Activated CD8-positive, alpha-beta memory T cell treated with anti-CD3 and anti-CD28 coated beads, Interleukin-2, amount 10 ng/mL, durations not matched to agents 7 days and 5 days (primary cell): ENCODE data around the gene THPO. TPM values are rescaled to one million over a fixed set of nuclear protein-coding genes. Genes with fewer than 3 reads are reported as not detected.

Experiments used
- ATAC-seq: fragments of 150-1000 bp; cut with Tn5 transposase; one replicate; pipeline ENCODE4 v1.10.0; 2021; ENCODE audit warnings: moderate library complexity
- CTCF ChIA-PET: fragments of 350-600 bp; sonication (Branson Sonifier 250); formaldehyde crosslinking; loops from one replicate; lab custom pipeline; 2021; ENCODE audit warnings: antibody characterized with exemption; lab: Charles Lee
- DNase-seq: peaks from one replicate; pipeline ENCODE4 v3.0.0-alpha.2; 2020
- H3K27ac Mint-ChIP-seq: one replicate; pipeline ENCODE4 v1.8.0; 2021; ENCODE audit warnings: mild to moderate bottlenecking, mixed read lengths
- H3K27me3 Mint-ChIP-seq: one replicate; pipeline ENCODE4 v1.8.0; 2021; ENCODE audit warnings: mixed read lengths
- H3K36me3 Mint-ChIP-seq: one replicate; pipeline ENCODE4 v1.8.0; 2021; ENCODE audit warnings: mild to moderate bottlenecking, mixed read lengths
- H3K4me1 Mint-ChIP-seq: one replicate; pipeline ENCODE4 v1.8.0; 2021; ENCODE audit warnings: mixed read lengths
- H3K4me3 Mint-ChIP-seq: one replicate; pipeline ENCODE4 v1.8.0; 2021; ENCODE audit warnings: mild to moderate bottlenecking, moderate library complexity, mixed read lengths
- H3K9me3 Mint-ChIP-seq: one replicate; pipeline ENCODE4 v1.8.0; 2022; ENCODE audit warnings: low read depth, mixed read lengths
- total RNA-seq, 2 experiments: library from RNA; stranded (reverse); gene quantifications; one replicate each; pipeline ENCODE4 v1.2.3, GENCODE V29; 2021

Gene THPO
- total RNA-seq, 2 experiments from 2014 or later: not detected

- CTCF ChIA-PET: interaction anchor here (0.9 to 2.1 kb wide), 4 partner anchors 10 to 157 kb away, joined by 3 to 6 read pairs (median 3); no protein-coding TSS in a partner anchor
Measured at GRCh38 chr3:184381261-184382224, 3.5 kb upstream of the THPO start.

GRCh38 chr3:184380627-184381260 lies 2.7 kb upstream of the THPO start:
- CTCF ChIA-PET: interaction anchor here (0.9 to 2.1 kb wide), 4 partner anchors 9 to 158 kb away, joined by 3 to 6 read pairs (median 3); no protein-coding TSS in a partner anchor
- ATAC-seq: peak; percentile 49
- H3K27ac Mint-ChIP-seq: no peak overlapping the region
- no peaks in the 10 kb centered on the region for H3K9me3 Mint-ChIP-seq
- peaks cover 61% of the 10 kb centered on the region for H3K27me3 Mint-ChIP-seq
- DNase-seq: no peak
- H3K4me1 Mint-ChIP-seq: peaks cover 4% of the 10 kb centered on the region
- no peaks in the 10 kb centered on the region for H3K36me3 Mint-ChIP-seq
- H3K4me3 Mint-ChIP-seq: peak overlapping the region; percentile 20

More at GRCh38 chr3:184381261-184382224, 3.5 kb upstream of the THPO start:
- Mint-ChIP-seq H3K36me3 (no peaks in the 10 kb centered on the region), H3K9me3 (no peaks in the 10 kb centered on the region), H3K27me3 (peaks cover 57% of the 10 kb centered on the region), H3K4me3 (no peak overlapping the region), H3K4me1 (peaks cover 4% of the 10 kb centered on the region), H3K27ac (no peak overlapping the region)
- ATAC-seq: peak; percentile 14
- no peak for DNase-seq

- ATAC-seq (no peak), DNase-seq (no peak)
- peaks cover 66% of the 10 kb centered on the region for H3K27me3 Mint-ChIP-seq
- H3K36me3 Mint-ChIP-seq: no peaks in the 10 kb centered on the region
- CTCF ChIA-PET: interaction anchor here (1.2 to 2.1 kb wide), 2 partner anchors 9 to 16 kb away, joined by 3 to 6 read pairs; no protein-coding TSS in a partner anchor
- peaks cover 4% of the 10 kb centered on the region for H3K4me1 Mint-ChIP-seq
- H3K27ac Mint-ChIP-seq: no peak overlapping the region
- no peak overlapping the region for H3K4me3 Mint-ChIP-seq
- H3K9me3 Mint-ChIP-seq: no peaks in the 10 kb centered on the region
Measured at GRCh38 chr3:184380185-184380626, 2.2 kb upstream of the THPO start.

- no peaks in the 10 kb centered on the region for H3K36me3 Mint-ChIP-seq
- CTCF ChIA-PET: interaction anchor here (2.1 kb wide), 1 partner anchor 8 kb away, joined by 6 read pairs; no protein-coding TSS in a partner anchor
- H3K4me1 Mint-ChIP-seq: peaks cover 4% of the 10 kb centered on the region
- no peaks in the 10 kb centered on the region for H3K9me3 Mint-ChIP-seq
- ATAC-seq (no peak), DNase-seq (no peak)
- no peak within 1 kb of the TSS for H3K27ac Mint-ChIP-seq
- H3K4me3 Mint-ChIP-seq: peak within 1 kb of the TSS; percentile 20
- peaks cover 70% of the 10 kb centered on the region for H3K27me3 Mint-ChIP-seq
Measured at GRCh38 chr3:184379358-184380184, 1.6 kb upstream of the THPO start, which contains the start of gene CHRD. Gene CHRD, plus strand, starts transcription at chr3:184380054. Its CDS starts 265 bp downstream, at chr3:184380319.

GRCh38 chr3:184378651-184379357 lies 797 bp upstream of the THPO start:
- H3K9me3 Mint-ChIP-seq: no peaks in the 10 kb centered on the region
- H3K36me3 Mint-ChIP-seq: no peaks in the 10 kb centered on the region
- CTCF ChIA-PET: no interaction called here
- peaks cover 4% of the 10 kb centered on the region for H3K4me1 Mint-ChIP-seq
- ATAC-seq (no peak), DNase-seq (no peak)
- peaks cover 74% of the 10 kb centered on the region for H3K27me3 Mint-ChIP-seq
- H3K27ac Mint-ChIP-seq: no peak overlapping the region
- H3K4me3 Mint-ChIP-seq: no peak overlapping the region

GRCh38 chr3:184377374-184377773 lies 633 bp downstream of the THPO start:
- Mint-ChIP-seq H3K9me3 (no peaks in the 10 kb centered on the region), H3K27ac (no peak overlapping the region), H3K4me3 (no peak overlapping the region), H3K4me1 (peaks cover 4% of the 10 kb centered on the region), H3K36me3 (no peaks in the 10 kb centered on the region), H3K27me3 (peaks cover 70% of the 10 kb centered on the region)
- no peak for ATAC-seq
- no peak for DNase-seq
- CTCF ChIA-PET: interaction anchor here (0.7 kb wide), 1 partner anchor 136 kb away, joined by 3 read pairs; no protein-coding TSS in a partner anchor

GRCh38 chr3:184375747-184376461 lies 2.1 kb downstream of the THPO start:
- no peak for ATAC-seq
- DNase-seq: no peak
- CTCF ChIA-PET: interaction anchor here (1.2 to 1.5 kb wide), 2 partner anchors 138 to 166 kb away, joined by 3 to 4 read pairs; no protein-coding TSS in a partner anchor
- H3K27me3 Mint-ChIP-seq: peaks cover 55% of the 10 kb centered on the region
- H3K4me1 Mint-ChIP-seq: peaks cover 7% of the 10 kb centered on the region
- no peaks in the 10 kb centered on the region for H3K9me3 Mint-ChIP-seq
- H3K27ac Mint-ChIP-seq: no peak overlapping the region
- no peak overlapping the region for H3K4me3 Mint-ChIP-seq
- H3K36me3 Mint-ChIP-seq: no peaks in the 10 kb centered on the region

- H3K36me3 Mint-ChIP-seq: peaks cover 11% of the 10 kb centered on the region
Measured at GRCh38 chr3:184373422-184373821, 4.6 kb downstream of the THPO start.

GRCh38 chr3:184372911-184373310 lies 5.1 kb downstream of the THPO start:
- CTCF ChIA-PET: interaction anchor here (1.1 to 5.4 kb wide), 8 partner anchors 9 to 168 kb away, joined by 3 to 48 read pairs (median 14); no protein-coding TSS in a partner anchor
- peaks cover 13% of the 10 kb centered on the region for H3K36me3 Mint-ChIP-seq
- ATAC-seq (no peak), DNase-seq (no peak)
- peaks cover 5% of the 10 kb centered on the region for H3K4me1 Mint-ChIP-seq
- H3K27ac Mint-ChIP-seq: no peak overlapping the region
- H3K27me3 Mint-ChIP-seq: peaks cover 35% of the 10 kb centered on the region
- no peak overlapping the region for H3K4me3 Mint-ChIP-seq
- H3K9me3 Mint-ChIP-seq: no peaks in the 10 kb centered on the region

More at GRCh38 chr3:184373422-184373821, 4.6 kb downstream of the THPO start:
- Mint-ChIP-seq H3K27ac (no peak overlapping the region), H3K4me1 (peaks cover 5% of the 10 kb centered on the region), H3K27me3 (peaks cover 40% of the 10 kb centered on the region), H3K9me3 (no peaks in the 10 kb centered on the region), H3K4me3 (no peak overlapping the region)
- ATAC-seq (no peak), DNase-seq (no peak)
- CTCF ChIA-PET: interaction anchor here (1.1 to 5.4 kb wide), 4 partner anchors 19 to 168 kb away, joined by 3 to 48 read pairs (median 20); no protein-coding TSS in a partner anchor

- no peak overlapping the region for H3K4me3 Mint-ChIP-seq
- ATAC-seq (no peak), DNase-seq (no peak)
- H3K27me3 Mint-ChIP-seq: peaks cover 30% of the 10 kb centered on the region
- H3K27ac Mint-ChIP-seq: no peak overlapping the region
- H3K4me1 Mint-ChIP-seq: peaks cover 5% of the 10 kb centered on the region
- peaks cover 16% of the 10 kb centered on the region for H3K36me3 Mint-ChIP-seq
- no peaks in the 10 kb centered on the region for H3K9me3 Mint-ChIP-seq
- CTCF ChIA-PET: interaction anchor here (0.6 to 5.4 kb wide), 26 partner anchors 9 to 189 kb away, joined by 3 to 48 read pairs (median 8); partner anchors contain the start of gene EPHB3
Measured at GRCh38 chr3:184372296-184372821, 5.6 kb downstream of the THPO start.

- CTCF ChIA-PET: interaction anchor here (0.6 to 5.4 kb wide), 36 partner anchors 8 to 407 kb away, joined by 3 to 48 read pairs (median 6); partner anchors contain the start of genes CHRD and EPHB3
- Mint-ChIP-seq H3K4me1 (peaks cover 9% of the 10 kb centered on the region), H3K27ac (no peak overlapping the region), H3K4me3 (no peak overlapping the region), H3K27me3 (peaks cover 24% of the 10 kb centered on the region), H3K36me3 (peaks cover 23% of the 10 kb centered on the region), H3K9me3 (no peaks in the 10 kb centered on the region)
- DNase-seq (peak; percentile 78), ATAC-seq (peak; percentile 99)
Measured at GRCh38 chr3:184371570-184372018, 6.4 kb downstream of the THPO start.
